GM12801 (cell line): ENCODE results near the gene KIF13A.

Experiments
- CTCF ChIP-seq: IDR thresholded peaks from one replicate; pipeline ENCODE4 v1.5.1; 2011; ENCODE audit warnings: control low read depth; ENCODE audit not compliant: insufficient read length; ENCODE audit errors: extremely low read depth

KIF13A gene

DNA sequence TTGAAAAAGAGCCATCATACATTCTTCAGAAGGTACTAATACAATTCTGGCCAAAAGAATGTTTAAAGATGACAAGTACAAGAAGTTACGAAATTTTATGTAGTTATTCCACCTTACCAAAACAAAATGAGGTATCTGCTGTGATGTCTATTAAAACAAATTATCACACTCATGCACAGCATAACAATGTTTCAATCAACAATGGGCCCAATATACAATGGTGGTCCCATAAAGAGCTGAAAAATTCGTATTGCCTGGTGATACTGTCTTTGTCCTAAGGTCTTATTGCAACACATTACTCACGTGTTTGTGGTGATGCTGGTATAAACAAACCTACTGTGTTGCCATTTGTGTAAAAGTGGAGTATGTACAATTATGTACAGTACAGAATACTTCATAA lies 277.1 kb downstream of the KIF13A start:
- TF ChIP-seq CTCF: no peak

DNA sequence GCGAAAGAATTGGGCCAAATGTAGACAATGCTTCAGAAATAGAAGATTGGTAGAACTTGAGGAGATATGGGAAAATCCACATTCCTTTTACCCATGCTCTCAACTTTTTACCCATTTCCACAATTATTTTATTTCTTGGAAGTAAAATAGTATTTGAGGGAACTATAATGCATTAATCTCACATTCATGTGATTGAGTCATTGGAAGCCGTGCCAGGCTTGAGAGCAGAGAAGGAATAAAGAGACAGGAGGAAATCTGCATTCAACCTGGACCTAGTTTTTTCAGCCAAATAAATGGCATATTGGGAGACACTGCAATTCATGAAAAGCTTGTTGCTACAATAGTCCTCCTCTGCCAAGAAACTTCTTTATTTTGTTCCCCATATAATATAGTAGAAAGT lies 278.0 kb downstream of the KIF13A start:
- TF ChIP-seq CTCF: no peak
